ENCODE measurements around the gene CENPP.

CENPP gene

DNA sequence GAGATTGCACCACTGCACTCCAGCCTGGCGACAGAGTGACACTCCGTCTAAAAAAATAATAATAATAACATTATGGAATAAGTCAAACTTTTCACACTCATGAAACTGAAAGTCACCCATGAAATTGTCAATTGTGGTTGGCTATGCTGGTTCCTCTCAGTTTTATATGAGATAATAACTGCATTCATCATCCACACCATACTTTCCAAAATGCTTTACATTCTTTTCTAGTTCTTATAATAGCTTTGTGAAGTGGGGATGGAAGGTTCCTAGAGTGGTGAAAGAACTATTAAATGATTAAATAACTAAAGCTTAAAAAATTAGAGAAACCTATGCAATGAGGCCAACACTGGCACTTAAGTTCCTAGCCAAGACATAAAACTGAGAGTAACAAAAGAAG lies 169.1 kb downstream of the CENPP start:
- no peak for TF ChIP-seq TEAD4 (IDR thresholded peaks at IDR 0.05)
- no peak for TF ChIP-seq RAD21 (IDR thresholded peaks at IDR 0.05; ENCODE audit: low read depth)
- TF ChIP-seq CEBPB (IDR thresholded peaks at IDR 0.05), result no peak
- TF ChIP-seq TAF1 (IDR thresholded peaks at IDR 0.05; ENCODE audit: low read depth), result no peak
- TF ChIP-seq, protein P1, sequence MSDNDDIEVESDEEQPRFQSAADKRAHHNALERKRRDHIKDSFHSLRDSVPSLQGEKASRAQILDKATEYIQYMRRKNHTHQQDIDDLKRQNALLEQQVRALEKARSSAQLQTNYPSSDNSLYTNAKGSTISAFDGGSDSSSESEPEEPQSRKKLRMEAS (IDR thresholded peaks at IDR 0.05), result no peak
- no peak for TF ChIP-seq NFIC (IDR thresholded peaks at IDR 0.05)
- no peak for TF ChIP-seq ZBTB7A (IDR thresholded peaks at IDR 0.05; ENCODE audit: low read depth)
- TF ChIP-seq EGR1 (IDR thresholded peaks at IDR 0.05), result no peak
- TF ChIP-seq FOXM1 (IDR thresholded peaks at IDR 0.05; ENCODE audit: borderline replicate concordance, low read depth), result no peak
- TF ChIP-seq, protein P2, sequence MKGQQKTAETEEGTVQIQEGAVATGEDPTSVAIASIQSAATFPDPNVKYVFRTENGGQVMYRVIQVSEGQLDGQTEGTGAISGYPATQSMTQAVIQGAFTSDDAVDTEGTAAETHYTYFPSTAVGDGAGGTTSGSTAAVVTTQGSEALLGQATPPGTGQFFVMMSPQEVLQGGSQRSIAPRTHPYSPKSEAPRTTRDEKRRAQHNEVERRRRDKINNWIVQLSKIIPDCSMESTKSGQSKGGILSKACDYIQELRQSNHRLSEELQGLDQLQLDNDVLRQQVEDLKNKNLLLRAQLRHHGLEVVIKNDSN (IDR thresholded peaks at IDR 0.05), result no peak
- no peak for TF ChIP-seq YY1 (IDR thresholded peaks at IDR 0.05; ENCODE audit: low read depth)
- TF ChIP-seq TCF12 (IDR thresholded peaks at IDR 0.05; ENCODE audit: low read depth), result no peak
- TF ChIP-seq, protein P3, sequence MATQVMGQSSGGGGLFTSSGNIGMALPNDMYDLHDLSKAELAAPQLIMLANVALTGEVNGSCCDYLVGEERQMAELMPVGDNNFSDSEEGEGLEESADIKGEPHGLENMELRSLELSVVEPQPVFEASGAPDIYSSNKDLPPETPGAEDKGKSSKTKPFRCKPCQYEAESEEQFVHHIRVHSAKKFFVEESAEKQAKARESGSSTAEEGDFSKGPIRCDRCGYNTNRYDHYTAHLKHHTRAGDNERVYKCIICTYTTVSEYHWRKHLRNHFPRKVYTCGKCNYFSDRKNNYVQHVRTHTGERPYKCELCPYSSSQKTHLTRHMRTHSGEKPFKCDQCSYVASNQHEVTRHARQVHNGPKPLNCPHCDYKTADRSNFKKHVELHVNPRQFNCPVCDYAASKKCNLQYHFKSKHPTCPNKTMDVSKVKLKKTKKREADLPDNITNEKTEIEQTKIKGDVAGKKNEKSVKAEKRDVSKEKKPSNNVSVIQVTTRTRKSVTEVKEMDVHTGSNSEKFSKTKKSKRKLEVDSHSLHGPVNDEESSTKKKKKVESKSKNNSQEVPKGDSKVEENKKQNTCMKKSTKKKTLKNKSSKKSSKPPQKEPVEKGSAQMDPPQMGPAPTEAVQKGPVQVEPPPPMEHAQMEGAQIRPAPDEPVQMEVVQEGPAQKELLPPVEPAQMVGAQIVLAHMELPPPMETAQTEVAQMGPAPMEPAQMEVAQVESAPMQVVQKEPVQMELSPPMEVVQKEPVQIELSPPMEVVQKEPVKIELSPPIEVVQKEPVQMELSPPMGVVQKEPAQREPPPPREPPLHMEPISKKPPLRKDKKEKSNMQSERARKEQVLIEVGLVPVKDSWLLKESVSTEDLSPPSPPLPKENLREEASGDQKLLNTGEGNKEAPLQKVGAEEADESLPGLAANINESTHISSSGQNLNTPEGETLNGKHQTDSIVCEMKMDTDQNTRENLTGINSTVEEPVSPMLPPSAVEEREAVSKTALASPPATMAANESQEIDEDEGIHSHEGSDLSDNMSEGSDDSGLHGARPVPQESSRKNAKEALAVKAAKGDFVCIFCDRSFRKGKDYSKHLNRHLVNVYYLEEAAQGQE (IDR thresholded peaks at IDR 0.05; ENCODE audit: low read depth), result no peak
- TF ChIP-seq EP300 (IDR thresholded peaks at IDR 0.05; ENCODE audit: borderline replicate concordance), result no peak
- TF ChIP-seq CREB1 (IDR thresholded peaks at IDR 0.05; ENCODE audit: low read depth), result no peak

DNA sequence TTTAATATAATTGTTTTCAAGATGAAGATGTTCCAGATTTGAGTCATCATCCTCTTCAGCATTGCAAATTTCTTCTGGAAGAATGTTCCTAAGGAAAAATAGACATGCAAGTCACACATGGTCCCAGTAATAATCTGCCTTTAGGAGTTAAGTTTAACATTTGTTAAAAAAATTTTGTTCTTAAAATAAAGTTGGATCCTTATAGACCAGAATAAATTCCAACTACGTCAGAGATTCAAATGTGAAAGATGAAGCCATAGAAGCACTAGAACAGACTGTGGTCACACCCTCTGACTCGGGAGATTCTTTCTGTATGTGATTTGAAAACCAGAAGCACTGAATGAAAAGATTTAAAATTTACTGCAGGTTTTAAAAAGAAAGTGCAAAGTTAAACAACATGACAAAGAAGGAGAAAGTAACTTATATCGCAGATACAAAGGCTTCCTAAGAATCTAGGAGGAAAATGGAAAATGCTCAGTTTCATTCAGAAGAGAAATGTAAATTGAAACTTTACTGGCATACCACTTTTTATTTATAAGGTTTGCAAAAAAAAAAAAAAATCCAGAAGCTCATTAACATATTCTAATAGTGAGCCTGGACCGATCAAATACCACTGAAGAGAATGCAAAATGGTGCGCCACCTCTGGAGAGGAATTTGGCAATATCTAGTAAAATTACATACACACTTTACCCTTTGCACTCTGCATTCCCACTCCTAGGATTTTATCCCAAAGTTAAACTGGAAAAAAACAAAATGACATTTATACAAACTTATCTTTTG lies 170.8 kb downstream of the CENPP start:
- no peak for TF ChIP-seq CEBPB (IDR thresholded peaks at IDR 0.05)
- no peak for TF ChIP-seq FOXM1 (IDR thresholded peaks at IDR 0.05; ENCODE audit: borderline replicate concordance, low read depth)
- TF ChIP-seq CREB1 (IDR thresholded peaks at IDR 0.05; ENCODE audit: low read depth), result no peak
- TF ChIP-seq TCF12 (IDR thresholded peaks at IDR 0.05; ENCODE audit: low read depth), result no peak
- TF ChIP-seq TAF1 (IDR thresholded peaks at IDR 0.05; ENCODE audit: low read depth), result no peak
- TF ChIP-seq, protein P1 (IDR thresholded peaks at IDR 0.05), result no peak
- TF ChIP-seq, protein P2 (IDR thresholded peaks at IDR 0.05), result no peak
- TF ChIP-seq EP300 (IDR thresholded peaks at IDR 0.05; ENCODE audit: borderline replicate concordance), result no peak

DNA sequence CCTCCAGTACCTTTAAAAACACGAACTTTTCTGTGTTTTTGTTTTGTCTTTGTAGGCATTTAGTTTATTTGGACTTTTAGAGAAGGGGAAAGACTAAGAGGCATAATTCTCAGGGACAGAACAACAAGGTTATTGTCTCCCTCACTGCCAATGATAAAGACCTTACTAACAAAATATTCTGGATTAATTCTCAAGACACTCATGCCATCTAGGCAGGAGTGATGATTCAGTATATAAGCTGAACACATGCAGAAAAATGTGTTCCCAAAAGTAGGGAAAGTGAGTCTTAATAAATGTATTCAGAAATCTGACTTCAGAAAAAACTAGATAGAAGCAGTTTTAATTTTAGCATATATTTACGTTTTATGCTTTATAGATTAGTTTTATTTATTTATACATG lies 173.9 kb downstream of the CENPP start:
- TF ChIP-seq CEBPB (IDR thresholded peaks at IDR 0.05) (no peak), RAD21 (IDR thresholded peaks at IDR 0.05; ENCODE audit: low read depth) (no peak), TAF1 (IDR thresholded peaks at IDR 0.05; ENCODE audit: low read depth) (no peak), EGR1 (IDR thresholded peaks at IDR 0.05) (no peak), FOXM1 (IDR thresholded peaks at IDR 0.05; ENCODE audit: borderline replicate concordance, low read depth) (no peak), CREB1 (IDR thresholded peaks at IDR 0.05; ENCODE audit: low read depth) (no peak), EP300 (IDR thresholded peaks at IDR 0.05; ENCODE audit: borderline replicate concordance) (no peak), YY1 (IDR thresholded peaks at IDR 0.05; ENCODE audit: low read depth) (no peak), TEAD4 (IDR thresholded peaks at IDR 0.05) (no peak), ZBTB7A (IDR thresholded peaks at IDR 0.05; ENCODE audit: low read depth) (no peak), TCF12 (IDR thresholded peaks at IDR 0.05; ENCODE audit: low read depth) (no peak), NFIC (IDR thresholded peaks at IDR 0.05) (no peak)
- TF ChIP-seq, protein P3 (IDR thresholded peaks at IDR 0.05; ENCODE audit: low read depth), result no peak
- TF ChIP-seq, protein P2 (IDR thresholded peaks at IDR 0.05), result no peak
- TF ChIP-seq, protein P1 (IDR thresholded peaks at IDR 0.05), result no peak

DNA sequence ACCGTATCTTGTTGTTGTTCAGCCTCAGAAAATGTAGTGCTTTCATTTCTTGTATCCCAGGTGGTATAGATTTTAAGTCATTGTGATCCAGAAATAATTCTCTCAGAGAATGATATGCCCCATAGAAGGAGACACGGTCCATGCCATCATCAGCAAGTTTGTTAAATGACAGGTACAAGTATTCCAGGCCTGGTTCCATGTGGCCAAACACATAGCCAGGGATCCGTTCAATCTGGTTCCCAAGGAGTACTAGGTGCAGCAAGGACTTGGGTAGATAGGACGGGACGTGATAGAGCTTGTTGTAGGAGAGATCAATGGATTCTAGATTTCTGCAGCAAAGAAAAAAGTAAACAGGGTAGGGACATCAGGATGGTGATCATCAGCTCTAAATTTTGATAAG lies 175.0 kb downstream of the CENPP start:
- no peak for TF ChIP-seq TCF12 (IDR thresholded peaks at IDR 0.05; ENCODE audit: low read depth)
- no peak for TF ChIP-seq FOXM1 (IDR thresholded peaks at IDR 0.05; ENCODE audit: borderline replicate concordance, low read depth)
- TF ChIP-seq, protein P3 (IDR thresholded peaks at IDR 0.05; ENCODE audit: low read depth), result no peak
- TF ChIP-seq, protein P1 (IDR thresholded peaks at IDR 0.05), result no peak
- no peak for TF ChIP-seq NFIC (IDR thresholded peaks at IDR 0.05)
- TF ChIP-seq EP300 (IDR thresholded peaks at IDR 0.05; ENCODE audit: borderline replicate concordance), result no peak
- TF ChIP-seq, protein P2 (IDR thresholded peaks at IDR 0.05), result no peak
- TF ChIP-seq TAF1 (IDR thresholded peaks at IDR 0.05; ENCODE audit: low read depth), result no peak
- no peak for TF ChIP-seq RAD21 (IDR thresholded peaks at IDR 0.05; ENCODE audit: low read depth)
- no peak for TF ChIP-seq EGR1 (IDR thresholded peaks at IDR 0.05)
- no peak for TF ChIP-seq YY1 (IDR thresholded peaks at IDR 0.05; ENCODE audit: low read depth)
- TF ChIP-seq CEBPB (IDR thresholded peaks at IDR 0.05), result no peak

Data from Ishikawa (cell line).